Pancreas (tissue), 10 donors: ENCODE data around the gene RPL23. TPM values are rescaled to one million over a fixed set of nuclear protein-coding genes. Genes with fewer than 3 reads are reported as not detected.

Experiments
- ATAC-seq, 4 donors: fragments of 200-7000 bp; cut with Tn5 transposase; one replicate each; pipeline versions ENCODE4 v1.8.0 to v1.9.1; 2020; ENCODE audit warnings: mild to moderate bottlenecking in 4 of 4, moderate library complexity in 4 of 4
- DNase-seq, 6 donors: peaks; one replicate each; pipeline ENCODE4 v3.0.0-alpha.2; 2020
- FAIRE-seq: peaks from 2 replicates; lab custom pipeline; 2012; peaks lifted over from hg19 to GRCh38; lab: Jason Lieb, UNC
- H3K27ac ChIP-seq, 4 donors: fragments of 200-600 bp; sonication (generic); 1 replicate in 3 of 4; 2 replicates in 1 of 4; pipeline versions ENCODE4 v1.5.0 to v1.8.0; 2020
- H3K27me3 ChIP-seq, 4 donors: fragments of 200-600 bp; one replicate each; pipeline ENCODE4 v1.8.0; 2021
- H3K36me3 ChIP-seq, 3 donors: fragments of 200-600 bp; sonication (generic) in 1 of 3; one replicate each; pipeline versions ENCODE4 v1.5.0 to v1.8.0; 2020 to 2021
- H3K4me1 ChIP-seq, 3 donors: fragments of 200-600 bp; one replicate each; pipeline ENCODE4 v1.8.0; 2021
- H3K4me3 ChIP-seq, 4 donors: fragments of 200-600 bp; sonication (generic) in 2 of 4; one replicate each; pipeline versions ENCODE4 v1.5.0 to v1.8.0; 2020 to 2021
- H3K9me3 ChIP-seq, 4 donors: fragments of 200-600 bp; one replicate each; pipeline ENCODE4 v1.8.0; 2021
- CTCF ChIP-seq, 4 donors: fragments of 200-600 bp; sonication (generic) in 3 of 4; IDR thresholded peaks; one replicate each; pipeline versions ENCODE4 v1.5.0 to v1.8.0; 2021; ENCODE audit warnings: antibody characterized with exemption in 4 of 4
- WGBS, 2 donors: extraction: QIAGEN DNeasy Blood & Tissue Kit; methylation state at CpG; one replicate each; pipeline ENCODE4 v1.1.7; 2013; 5-methylcytosine and 5-hydroxymethylcytosine counted together
- intact Hi-C, 3 donors: fragments of 100-400 bp; cut with DNase I; formaldehyde crosslinking; loops; one replicate each; pipeline versions ENCODE4 v1.11.1 to v1.14.2; 2022
- polyA plus RNA-seq, 2 donors: library from polyadenylated mRNA; stranded (reverse); fragments of 200-250 nt; gene quantifications; one replicate each; pipeline ENCODE4 v1.2.3, GENCODE V29; 2013
- total RNA-seq, 6 donors: library from RNA; stranded (reverse); fragmentation: NEBNext Ultra II Directional in 4 of 6; extraction: Animal tissue kit (Norgen Biotek cat#: 25700) in 4 of 6; gene quantifications; one replicate each; pipeline versions ENCODE4 v1.2.1 to v1.2.4, GENCODE V29; 2021 to 2023
- donor health status: healthy with polysubstance abuse.
- donor health status: DM: no; HTN: no; CAD: no; lungs with moderate emphysema.
- donor health status: DM: no; HTN: no; CAD: no.
- donor health status: control.
- donor health status: control.
- donor health status: Bipolar disorder and iron deficiency.
- donor health status: DM: yes; HTN: yes; CAD: no.
- donor health status: DM: no; HTN: no; CAD: no.
- donor health status: DM: no; HTN: no; CAD: no.
- donor health status: DM: yes; HTN: yes; CAD: no.

RPL23 gene
- total and polyA plus RNA-seq, 8 donors, result 569 to 1,507 (median 845) TPM

DNA sequence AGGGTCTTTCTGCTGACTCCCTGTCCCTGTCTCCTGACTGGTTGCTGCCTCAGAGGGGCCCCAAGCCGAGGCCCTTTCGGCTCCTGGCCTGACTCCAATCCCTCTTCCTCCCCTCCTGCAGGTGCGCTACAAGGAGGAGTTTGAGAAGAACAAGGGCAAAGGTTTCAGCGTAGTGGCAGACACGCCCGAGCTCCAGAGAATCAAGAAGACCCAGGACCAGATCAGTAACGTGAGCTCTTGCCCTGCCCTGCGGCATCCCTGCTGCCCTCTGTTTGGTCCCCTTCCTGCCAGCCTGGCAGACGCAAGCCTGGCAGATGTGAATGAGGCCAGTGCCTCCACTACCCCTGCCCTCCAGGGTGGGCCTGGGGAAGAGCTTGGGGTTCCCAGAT, 44.8 kb upstream of the RPL23 start:
- DNase-seq (no peak), ATAC-seq (no peak), FAIRE-seq (no peak)
- Histone ChIP-seq H3K27ac (no peak overlapping the region), H3K4me1 (peaks cover 0 to 12% (median 0%) of the 10 kb centered on the region in 3 donors), H3K36me3 (peaks cover 0 to 25% (median 0%) of the 10 kb centered on the region in 3 donors), H3K27me3 (no peaks in the 10 kb centered on the region), H3K4me3 (no peak overlapping the region), H3K9me3 (no peaks in the 10 kb centered on the region)
- intact Hi-C loops, result no loop called here
- 79 to 81% methylated on average over 9 of the region's 9 CpGs for WGBS, 2 donors
- TF ChIP-seq CTCF (IDR thresholded peaks at IDR 0.05), result no peak

- Histone ChIP-seq H3K27ac (peak overlapping the region in 2 of 4 donors; percentile 17 to 19), H3K4me3 (no peak overlapping the region), H3K9me3 (no peaks in the 10 kb centered on the region), H3K4me1 (peaks cover 0 to 17% (median 0%) of the 10 kb centered on the region in 3 donors), H3K36me3 (peaks cover 0 to 28% (median 3%) of the 10 kb centered on the region in 3 donors), H3K27me3 (no peaks in the 10 kb centered on the region)
- ATAC-seq (no peak), FAIRE-seq (no peak), DNase-seq (no peak)
- 72 to 77% methylated on average over 12 of the region's 12 CpGs for WGBS, 2 donors
- intact Hi-C loops, result no loop called here
- TF ChIP-seq CTCF (IDR thresholded peaks at IDR 0.05), result no peak
Measured at GRCh38 chr17:38897671-38898290, 44.3 kb upstream of the RPL23 start.

DNA sequence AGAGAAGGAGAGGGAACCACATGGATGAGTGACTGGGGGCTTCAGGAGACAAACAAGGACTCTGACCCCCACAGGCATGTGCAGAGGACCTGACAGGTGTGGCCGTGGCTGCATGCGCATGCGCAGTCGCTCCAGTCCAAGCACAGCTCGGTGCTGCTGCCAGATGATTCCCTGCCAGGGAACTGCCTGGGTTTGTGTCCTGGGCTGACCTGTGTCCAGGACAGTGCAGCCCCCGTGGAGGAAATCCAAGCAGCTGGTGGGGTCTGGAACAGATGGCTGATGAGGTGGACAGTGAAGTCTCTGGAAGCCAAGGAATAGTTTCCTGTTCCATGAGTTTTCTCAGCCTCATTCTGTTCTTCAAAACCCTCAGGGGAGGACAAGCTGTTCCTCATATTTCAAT, 43.7 kb upstream of the RPL23 start:
- no peaks in the 10 kb centered on the region for H3K27me3 ChIP-seq
- 45 to 47% methylated on average over 6 of the region's 6 CpGs for WGBS, 2 donors
- no peaks in the 10 kb centered on the region for H3K9me3 ChIP-seq
- FAIRE-seq, result no peak
- TF ChIP-seq CTCF (IDR thresholded peaks at IDR 0.05), result no peak
- H3K27ac ChIP-seq, result peak overlapping the region in 1 of 4 donors; percentile 19
- DNase-seq, result no peak
- H3K36me3 ChIP-seq, result peaks cover 0 to 28% (median 6%) of the 10 kb centered on the region in 3 donors
- H3K4me1 ChIP-seq, result peaks cover 0 to 17% (median 0%) of the 10 kb centered on the region in 3 donors
- peak in 1 of 4 donors; percentile 12 for ATAC-seq
- no peak overlapping the region for H3K4me3 ChIP-seq
- intact Hi-C loops, result no loop called here

- DNase-seq (no peak), FAIRE-seq (no peak), ATAC-seq (no peak)
- no peak overlapping the region for H3K27ac ChIP-seq
- TF ChIP-seq CTCF (IDR thresholded peaks at IDR 0.05), result no peak
- peaks cover 0 to 17% (median 0%) of the 10 kb centered on the region in 3 donors for H3K4me1 ChIP-seq
- no peak overlapping the region for H3K4me3 ChIP-seq
- peaks cover 0 to 32% (median 6%) of the 10 kb centered on the region in 3 donors for H3K36me3 ChIP-seq
- 75 to 79% methylated on average over 13 of the region's 13 CpGs for WGBS, 2 donors
- no peaks in the 10 kb centered on the region for H3K27me3 ChIP-seq
- intact Hi-C loops, result no loop called here
- H3K9me3 ChIP-seq, result no peaks in the 10 kb centered on the region
Measured at GRCh38 chr17:38896346-38896954, 42.9 kb upstream of the RPL23 start.

- ATAC-seq, result peak in 3 of 4 donors; percentile 34 to 45 (median 41)
- TF ChIP-seq CTCF (IDR thresholded peaks at IDR 0.05), result no peak
- intact Hi-C loops, result no loop called here
- Histone ChIP-seq H3K4me3 (no peak overlapping the region), H3K27me3 (no peaks in the 10 kb centered on the region), H3K9me3 (no peaks in the 10 kb centered on the region), H3K27ac (no peak overlapping the region), H3K4me1 (peaks cover 0 to 14% (median 0%) of the 10 kb centered on the region in 3 donors), H3K36me3 (peaks cover 0 to 49% (median 6%) of the 10 kb centered on the region in 3 donors)
- WGBS, 2 donors, result 28 to 34% methylated on average over 7 of the region's 7 CpGs
- FAIRE-seq, result no peak
- no peak for DNase-seq
Measured at GRCh38 chr17:38894276-38894675, 40.8 kb upstream of the RPL23 start.
